Sigmoid colon (tissue), 7 donors: ENCODE measurements around the gene CHCHD6. TPM values are rescaled to one million over a fixed set of nuclear protein-coding genes. Genes with fewer than 3 reads are reported as not detected.

Experiments
- DNase-seq: peaks from one replicate; pipeline ENCODE4 v3.0.0-alpha.2; 2019
- H3K27ac ChIP-seq, 4 donors: fragments of 200-600 bp; sonication (generic); one replicate each; pipeline ENCODE4 v1.5.1; 2016 to 2019; ENCODE audit warnings: mild to moderate bottlenecking in 1 of 4
- H3K27me3 ChIP-seq, 3 donors: fragments of 200-600 bp; sonication (generic); one replicate each; pipeline ENCODE4 v1.5.1; 2019; ENCODE audit warnings: mild to moderate bottlenecking in 1 of 3
- H3K36me3 ChIP-seq, 4 donors: fragments of 200-600 bp; sonication (generic); one replicate each; pipeline ENCODE4 v1.5.1; 2016 to 2019
- H3K4me1 ChIP-seq, 4 donors: fragments of 200-600 bp; sonication (generic); one replicate each; pipeline ENCODE4 v1.5.1; 2017 to 2019
- H3K4me3 ChIP-seq, 4 donors: fragments of 200-600 bp; sonication (generic); one replicate each; pipeline ENCODE4 v1.5.1; 2017 to 2019; ENCODE audit warnings: mild to moderate bottlenecking in 2 of 4, moderate library complexity in 1 of 4
- H3K9me3 ChIP-seq, 4 donors: fragments of 200-600 bp in 3 of 4; sonication (generic) in 3 of 4; one replicate each; pipeline versions ENCODE4 v1.5.1 to v1.6.1; 2013 to 2019
- CTCF ChIP-seq, 4 experiments: fragments of 450-650 bp in 3 of 4; fragments of 200-600 bp in 1 of 4; IDR thresholded peaks; one replicate each; pipeline ENCODE4 v1.5.1; 2016 to 2019; ENCODE audit warnings: antibody characterized with exemption in 4 of 4, mild to moderate bottlenecking in 3 of 4, moderate library complexity in 2 of 4
- EP300 ChIP-seq, 4 donors: sonication (generic); formaldehyde crosslinking; IDR thresholded peaks; one replicate each; pipeline ENCODE4 v1.6.1; 2017; ENCODE audit warnings: antibody characterized with exemption in 4 of 4
- POLR2A ChIP-seq, 2 donors: fragments of 450-650 bp; IDR thresholded peaks; one replicate each; pipeline ENCODE4 v1.6.1; 2016; ENCODE audit warnings: antibody characterized with exemption in 2 of 2, mild to moderate bottlenecking in 2 of 2, moderate library complexity in 2 of 2
- POLR2AphosphoS5 ChIP-seq, 4 donors: sonication (generic); formaldehyde crosslinking; IDR thresholded peaks; one replicate each; pipeline ENCODE4 v1.6.1; 2017; ENCODE audit warnings: antibody characterized with exemption in 4 of 4
- WGBS, 2 donors: extraction: QIAGEN DNeasy Blood & Tissue Kit; methylation state at CpG; one replicate each; pipeline ENCODE4 v1.1.7; 2013; 5-methylcytosine and 5-hydroxymethylcytosine counted together
- intact Hi-C: fragments of 100-400 bp; cut with DNase I; formaldehyde crosslinking; loops from one replicate; pipeline ENCODE4 v1.15.1; 2023
- polyA plus RNA-seq, 3 donors: library from polyadenylated mRNA; stranded (reverse); fragments of 200-250 nt; gene quantifications; one replicate each; pipeline ENCODE4 v1.2.3, GENCODE V29; 2013
- total RNA-seq, 4 donors: library from RNA; depleted of rRNA; stranded (reverse); fragments of >200 nt; gene quantifications; one replicate each; pipeline ENCODE4 v1.1.0, GENCODE V29; 2016
- donor health status: healthy with polysubstance abuse.
- donor health status: Bipolar disorder and iron deficiency.
- donor health status: healthy.

The CHCHD6 gene
- total and polyA plus RNA-seq, 7 donors: 8.0 to 20.9 (median 14.4) TPM

GRCh38 chr3:126732281-126733060 lies 28.4 kb downstream of the CHCHD6 start:
- Histone ChIP-seq H3K36me3 (peaks cover 0 to 44% (median 3%) of the 10 kb centered on the region in 4 donors), H3K27ac (no peak overlapping the region), H3K4me1 (no peaks in the 10 kb centered on the region), H3K4me3 (no peak overlapping the region), H3K9me3 (no peaks in the 10 kb centered on the region), H3K27me3 (no peaks in the 10 kb centered on the region)
- no peak for TF ChIP-seq EP300 (IDR thresholded peaks at IDR 0.05)
- TF ChIP-seq CTCF (IDR thresholded peaks at IDR 0.05): no peak
- TF ChIP-seq POLR2A (IDR thresholded peaks at IDR 0.05): no peak
- no peak for TF ChIP-seq POLR2AphosphoS5 (IDR thresholded peaks at IDR 0.05)
- WGBS, 2 donors: 85% methylated on average over 6 of the region's 6 CpGs
- intact Hi-C loops: no loop called here
- peak; percentile 37 for DNase-seq

- TF ChIP-seq EP300 (IDR thresholded peaks at IDR 0.05): no peak
- TF ChIP-seq POLR2AphosphoS5 (IDR thresholded peaks at IDR 0.05): no peak
- TF ChIP-seq CTCF (IDR thresholded peaks at IDR 0.05): no peak
- no peak for TF ChIP-seq POLR2A (IDR thresholded peaks at IDR 0.05)
- Histone ChIP-seq H3K27me3 (no peaks in the 10 kb centered on the region), H3K36me3 (peaks cover 0 to 40% (median 3%) of the 10 kb centered on the region in 4 donors), H3K27ac (no peak overlapping the region), H3K4me1 (no peaks in the 10 kb centered on the region), H3K4me3 (no peak overlapping the region), H3K9me3 (no peaks in the 10 kb centered on the region)
- intact Hi-C loops: no loop called here
- 96% methylated on average over 5 of the region's 5 CpGs for WGBS, 2 donors
- DNase-seq: no peak
Observed at GRCh38 chr3:126733061-126733430, 29.0 kb downstream of the CHCHD6 start.

- peaks cover 0 to 36% (median 3%) of the 10 kb centered on the region in 4 donors for H3K36me3 ChIP-seq
- H3K27ac ChIP-seq: no peak overlapping the region
- 55 to 80% methylated on average over 5 of the region's 5 CpGs for WGBS, 2 donors
- no peaks in the 10 kb centered on the region for H3K4me1 ChIP-seq
- no peak for TF ChIP-seq EP300 (IDR thresholded peaks at IDR 0.05)
- TF ChIP-seq POLR2A (IDR thresholded peaks at IDR 0.05): no peak
- no peak for TF ChIP-seq CTCF (IDR thresholded peaks at IDR 0.05)
- no peak for TF ChIP-seq POLR2AphosphoS5 (IDR thresholded peaks at IDR 0.05)
- H3K27me3 ChIP-seq: no peaks in the 10 kb centered on the region
- H3K9me3 ChIP-seq: no peaks in the 10 kb centered on the region
- H3K4me3 ChIP-seq: no peak overlapping the region
- intact Hi-C loops: no loop called here
- no peak for DNase-seq
Observed at GRCh38 chr3:126734106-126734723, 30.2 kb downstream of the CHCHD6 start.

GRCh38 chr3:126737527-126737926 lies 33.5 kb downstream of the CHCHD6 start:
- TF ChIP-seq POLR2A (IDR thresholded peaks at IDR 0.05) (no peak), POLR2AphosphoS5 (IDR thresholded peaks at IDR 0.05) (no peak), CTCF (IDR thresholded peaks at IDR 0.05) (no peak), EP300 (IDR thresholded peaks at IDR 0.05) (no peak)
- Histone ChIP-seq H3K4me1 (no peaks in the 10 kb centered on the region), H3K36me3 (peaks cover 0 to 36% (median 5%) of the 10 kb centered on the region in 4 donors), H3K9me3 (peaks cover 0 to 7% (median 0%) of the 10 kb centered on the region in 4 donors), H3K27ac (no peak overlapping the region), H3K4me3 (no peak overlapping the region), H3K27me3 (no peaks in the 10 kb centered on the region)
- intact Hi-C loops: no loop called here
- no peak for DNase-seq
- WGBS, 2 donors: 94 to 96% methylated on average over 7 of the region's 7 CpGs
